ENCODE measurements around the gene TRAPPC2L. TPM values are rescaled to one million over a fixed set of nuclear protein-coding genes. Genes with fewer than 3 reads are reported as not detected.

The TRAPPC2L gene
- total RNA-seq, 1 experiment from 2014 or later = 101 TPM

GRCh38 chr16:88834670-88835069, 22.3 kb upstream of the TRAPPC2L start:
- no peaks in the 10 kb centered on the region for H3K4me1 ChIP-seq (replicated peaks; ENCODE audit: insufficient read depth)
- no TSS peak for BruUV-seq (replicated peaks)
- H3K27ac ChIP-seq = no peak overlapping the region
- no peaks in the 10 kb centered on the region for H3F3A ChIP-seq (ENCODE audit: insufficient read depth, low read depth)
- no peaks in the 10 kb centered on the region for H4K20me1 ChIP-seq (ENCODE audit: insufficient read depth)
- no peak overlapping the region for H3K4me2 ChIP-seq
- no peaks in the 10 kb centered on the region for H3K79me2 ChIP-seq (ENCODE audit: low read depth)
- H2AFZ ChIP-seq = no peak overlapping the region
- no peak overlapping the region for H3K4me3 ChIP-seq
- ChIA-PET POLR2A (ENCODE audit: unreplicated experiment) (no interaction called here), CTCF (no interaction called here)
- TF ChIP-seq CTCF (conservative IDR thresholded peaks at IDR 0.05) (no peak), EZH2 (IDR thresholded peaks at IDR 0.05; ENCODE audit: low read depth) (no peak)
- H3K36me3 ChIP-seq (ENCODE audit: low read depth) = no peaks in the 10 kb centered on the region
- DNase-seq = no peak
- intact Hi-C loops (cut with micrococcal nuclease; ENCODE audit: unreplicated experiment) = no loop called here
- no peaks in the 10 kb centered on the region for H3K9me3 ChIP-seq (ENCODE audit: insufficient read depth, low read depth)
- H3K27me3 ChIP-seq (ENCODE audit: insufficient read depth, low read depth) = no peaks in the 10 kb centered on the region
- H3K9me2 ChIP-seq (ENCODE audit: insufficient read depth) = no peaks in the 10 kb centered on the region

- TF ChIP-seq CTCF (conservative IDR thresholded peaks at IDR 0.05) = no peak
- no peak for TF ChIP-seq EZH2 (IDR thresholded peaks at IDR 0.05; ENCODE audit: low read depth)
- Histone ChIP-seq H3K4me1 (replicated peaks; ENCODE audit: insufficient read depth) (no peaks in the 10 kb centered on the region), H3K9me3 (ENCODE audit: insufficient read depth, low read depth) (no peaks in the 10 kb centered on the region), H3K27ac (no peak overlapping the region), H3K9me2 (ENCODE audit: insufficient read depth) (no peaks in the 10 kb centered on the region), H4K20me1 (ENCODE audit: insufficient read depth) (no peaks in the 10 kb centered on the region), H2AFZ (no peak overlapping the region), H3K79me2 (ENCODE audit: low read depth) (no peaks in the 10 kb centered on the region), H3F3A (ENCODE audit: insufficient read depth, low read depth) (no peaks in the 10 kb centered on the region), H3K4me2 (no peak overlapping the region), H3K36me3 (ENCODE audit: low read depth) (no peaks in the 10 kb centered on the region), H3K4me3 (no peak overlapping the region), H3K27me3 (ENCODE audit: insufficient read depth, low read depth) (no peaks in the 10 kb centered on the region)
- BruUV-seq (replicated peaks) = no TSS peak
- POLR2A ChIA-PET (ENCODE audit: unreplicated experiment) = no interaction called here
- intact Hi-C loops (cut with micrococcal nuclease; ENCODE audit: unreplicated experiment) = no loop called here
- CTCF ChIA-PET = no interaction called here
- no peak for DNase-seq
Observed at GRCh38 chr16:88835383-88835782, 21.5 kb upstream of the TRAPPC2L start.

- H4K20me1 ChIP-seq (ENCODE audit: insufficient read depth) = no peaks in the 10 kb centered on the region
- no peaks in the 10 kb centered on the region for H3K4me1 ChIP-seq (replicated peaks; ENCODE audit: insufficient read depth)
- POLR2A ChIA-PET (ENCODE audit: unreplicated experiment) = no interaction called here
- H3K36me3 ChIP-seq (ENCODE audit: low read depth) = no peaks in the 10 kb centered on the region
- no peak overlapping the region for H3K4me2 ChIP-seq
- H2AFZ ChIP-seq = no peak overlapping the region
- no peak overlapping the region for H3K27ac ChIP-seq
- BruUV-seq (replicated peaks) = no TSS peak
- H3K79me2 ChIP-seq (ENCODE audit: low read depth) = no peaks in the 10 kb centered on the region
- no peaks in the 10 kb centered on the region for H3K27me3 ChIP-seq (ENCODE audit: insufficient read depth, low read depth)
- intact Hi-C loops (cut with micrococcal nuclease; ENCODE audit: unreplicated experiment) = no loop called here
- no peaks in the 10 kb centered on the region for H3K9me3 ChIP-seq (ENCODE audit: insufficient read depth, low read depth)
- no peaks in the 10 kb centered on the region for H3F3A ChIP-seq (ENCODE audit: insufficient read depth, low read depth)
- no peaks in the 10 kb centered on the region for H3K9me2 ChIP-seq (ENCODE audit: insufficient read depth)
- CTCF ChIA-PET = no interaction called here
- no peak overlapping the region for H3K4me3 ChIP-seq
- DNase-seq = no peak
- TF ChIP-seq EZH2 (IDR thresholded peaks at IDR 0.05; ENCODE audit: low read depth) (no peak), CTCF (conservative IDR thresholded peaks at IDR 0.05) (no peak)
Observed at GRCh38 chr16:88835818-88836217, 21.1 kb upstream of the TRAPPC2L start.
